ENCODE data around the gene DLX2.
"Not testable (repeated sequence)": the region's sequence is repeated elsewhere in the genome, so short reads cannot be mapped to it uniquely, and the experiment has no call there.

DLX2 gene

DNA sequence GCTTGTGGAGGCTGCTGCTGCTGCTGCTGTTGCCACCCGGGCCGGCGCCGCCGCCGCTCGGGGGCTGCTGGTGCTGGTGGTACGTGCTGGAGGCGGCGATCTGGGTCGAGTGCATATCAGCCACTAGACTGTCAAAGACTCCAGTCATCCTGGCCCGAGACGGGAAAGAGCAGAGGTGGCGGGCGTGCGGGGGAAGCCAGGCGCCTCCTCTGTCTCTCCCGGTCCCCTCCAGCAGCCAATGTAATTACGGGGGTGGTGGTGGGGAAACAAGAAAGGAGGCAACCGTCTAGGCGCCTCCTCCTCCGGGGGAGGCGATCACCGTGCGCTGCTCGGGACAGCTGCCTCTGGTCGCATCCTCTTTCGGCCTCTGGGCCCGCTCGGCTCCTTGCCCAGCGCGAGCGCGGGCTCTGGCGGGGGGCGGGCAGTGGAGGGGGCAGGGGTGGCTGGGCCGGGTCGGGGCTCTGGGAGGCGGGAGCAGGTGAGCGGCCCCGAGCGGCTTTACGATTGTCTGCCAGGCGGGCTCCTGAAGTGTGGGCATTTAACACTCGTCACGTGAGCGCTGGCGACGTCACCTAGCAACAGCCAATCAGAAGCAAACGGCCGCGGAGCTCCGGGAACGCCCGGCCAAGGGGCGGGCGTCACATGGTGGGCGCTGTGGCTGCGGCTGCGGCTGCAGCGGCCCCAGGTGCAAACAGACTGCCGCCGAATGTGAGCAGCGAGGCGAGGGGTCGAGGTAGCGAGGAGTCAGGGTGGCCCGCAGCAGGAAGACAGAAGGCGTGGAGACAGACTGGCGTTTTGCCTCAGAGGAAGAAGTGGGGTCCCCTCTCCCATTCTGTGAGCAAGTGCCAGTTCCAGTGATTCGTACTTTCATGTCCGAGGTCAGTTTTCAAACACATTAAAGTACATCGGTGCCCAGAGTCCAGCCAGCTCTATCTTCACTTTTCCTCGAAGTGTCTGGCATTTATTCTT, at the start of gene DLX2:
Gene DLX2, minus strand, starts transcription at position 510 of the 969 bp plus-strand sequence. Its CDS starts 362 bp downstream, at position 148.
- DNase-seq = peak; percentile 86

DNA sequence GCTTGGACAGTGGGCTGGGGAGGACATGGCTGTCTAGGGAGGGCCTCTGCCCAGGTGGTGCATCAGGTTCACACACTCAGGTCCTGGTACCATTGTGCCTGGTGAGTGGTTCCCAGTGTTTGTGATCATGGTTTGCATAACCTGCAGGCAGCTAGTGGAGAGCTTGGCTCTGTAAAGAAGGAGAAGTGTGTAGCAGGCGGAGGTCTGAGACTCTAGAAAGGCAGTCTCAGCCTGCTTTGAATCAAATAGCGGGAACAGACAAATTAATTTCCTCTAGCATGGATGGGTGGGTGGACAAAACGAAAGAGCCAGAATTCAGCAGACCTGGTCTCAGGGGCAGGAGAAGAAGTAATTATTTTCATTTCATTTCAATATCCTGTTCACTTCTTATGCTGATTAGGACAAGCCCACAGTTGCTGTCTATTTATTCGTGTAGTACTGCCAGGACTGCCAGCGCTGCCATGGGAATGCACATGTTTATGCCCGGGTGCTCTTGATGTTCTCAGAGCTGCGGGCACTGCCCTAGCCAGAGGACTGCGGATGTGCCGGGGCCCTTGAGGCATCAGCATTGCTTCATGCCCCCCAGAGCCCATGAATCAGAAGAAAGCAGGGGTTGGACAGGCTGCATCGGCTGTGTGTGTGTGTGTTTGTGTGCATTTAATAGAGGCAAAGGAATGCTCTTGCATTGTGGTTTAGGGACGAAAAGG, 45.4 kb upstream of the DLX2 start:
- no peak for DNase-seq

DNA sequence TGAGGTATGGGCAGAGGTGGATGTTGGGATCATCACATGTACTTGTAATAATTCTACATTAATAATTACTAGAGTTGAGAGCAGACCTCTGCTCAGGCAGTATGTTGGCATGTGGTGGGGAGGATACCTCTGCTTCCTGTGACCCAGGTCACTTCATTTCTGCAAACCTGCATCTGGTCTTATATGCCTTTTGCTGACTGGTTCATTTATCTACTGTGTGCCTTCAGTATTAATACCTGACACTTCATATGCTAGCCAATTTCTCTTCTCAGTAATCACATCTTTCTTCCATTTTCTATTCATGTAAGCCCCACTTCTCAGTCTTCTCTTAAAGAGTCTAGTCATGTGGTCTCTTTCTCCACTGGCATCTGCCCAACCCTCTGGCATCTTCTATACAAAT, 41.1 kb upstream of the DLX2 start:
- no peak for DNase-seq

DNA sequence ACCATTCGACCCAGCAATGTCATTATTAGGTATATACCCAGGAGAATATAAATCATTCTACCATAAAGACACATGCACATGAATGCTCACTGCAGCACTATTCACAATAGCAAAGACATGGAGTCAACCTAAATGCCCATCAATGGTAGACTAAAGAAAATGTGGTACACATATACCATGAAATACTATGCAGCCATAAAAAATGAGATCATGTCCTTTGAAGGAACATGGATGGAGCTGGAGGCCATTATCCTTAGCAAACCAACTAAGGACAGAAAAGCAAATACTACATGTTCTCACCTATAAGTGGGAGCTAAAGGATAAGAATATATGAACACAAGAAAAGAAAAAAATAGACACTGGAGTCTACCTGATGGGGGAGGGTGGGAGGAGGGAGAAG, 36.0 kb upstream of the DLX2 start:
- DNase-seq = not testable (repeated sequence)

DNA sequence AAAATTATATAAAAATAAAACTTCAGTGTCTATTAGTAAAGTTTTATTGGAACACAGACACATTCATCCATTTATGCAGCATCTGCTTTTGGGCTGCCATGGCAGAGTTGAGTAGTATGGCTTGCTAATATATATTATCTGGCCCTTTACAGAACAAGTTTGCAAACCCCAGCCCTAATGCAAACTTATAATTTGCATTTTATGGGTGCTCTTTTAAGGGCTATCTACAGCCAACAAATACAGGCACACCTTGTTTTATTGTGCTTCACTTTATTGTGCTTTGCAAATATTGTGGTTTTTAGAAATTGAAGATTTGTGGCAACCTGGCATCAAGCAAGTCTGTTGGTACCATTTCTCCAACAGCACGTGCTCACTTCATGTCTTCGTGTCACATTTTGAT, 35.2 kb upstream of the DLX2 start:
- DNase-seq = no peak

DNA sequence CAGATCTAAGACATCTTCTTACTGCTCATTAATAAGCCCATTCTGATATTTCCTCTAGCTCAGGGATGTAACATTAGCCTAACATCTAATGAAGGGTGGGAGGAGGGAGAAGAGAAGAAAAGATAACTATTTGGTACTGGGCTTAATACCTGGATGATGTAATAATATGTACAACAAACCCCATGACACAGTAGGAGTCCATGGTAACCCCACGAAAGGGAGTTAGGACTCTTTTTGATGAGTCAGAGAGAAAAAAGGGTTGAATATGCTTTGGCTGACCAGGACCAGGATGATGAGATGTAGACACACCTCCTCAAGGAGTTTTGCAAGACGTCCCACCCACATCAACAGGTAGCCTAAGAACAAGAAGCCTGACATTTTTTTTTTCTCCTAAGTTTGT, 34.4 kb upstream of the DLX2 start:
- DNase-seq = no peak

DNA sequence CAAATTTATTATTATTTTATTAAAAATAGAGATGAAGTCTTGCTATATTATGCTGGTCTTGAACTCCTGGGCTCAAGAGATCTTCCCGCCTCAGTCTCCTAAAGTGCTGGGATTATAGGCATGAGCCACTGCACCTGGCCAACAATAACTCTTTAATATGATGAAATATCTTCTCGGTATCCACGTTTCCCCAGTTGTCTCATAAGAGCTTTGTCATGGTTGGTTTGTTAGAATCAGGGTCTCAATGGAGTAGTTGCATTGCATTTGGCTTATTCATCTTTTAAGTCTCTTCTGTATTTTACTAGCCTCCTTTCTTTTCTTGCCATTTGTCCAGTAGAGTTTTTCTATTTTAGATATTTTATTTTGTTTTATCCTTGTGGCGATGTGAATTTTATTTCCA, 32.7 kb upstream of the DLX2 start:
- DNase-seq = no peak

DNA sequence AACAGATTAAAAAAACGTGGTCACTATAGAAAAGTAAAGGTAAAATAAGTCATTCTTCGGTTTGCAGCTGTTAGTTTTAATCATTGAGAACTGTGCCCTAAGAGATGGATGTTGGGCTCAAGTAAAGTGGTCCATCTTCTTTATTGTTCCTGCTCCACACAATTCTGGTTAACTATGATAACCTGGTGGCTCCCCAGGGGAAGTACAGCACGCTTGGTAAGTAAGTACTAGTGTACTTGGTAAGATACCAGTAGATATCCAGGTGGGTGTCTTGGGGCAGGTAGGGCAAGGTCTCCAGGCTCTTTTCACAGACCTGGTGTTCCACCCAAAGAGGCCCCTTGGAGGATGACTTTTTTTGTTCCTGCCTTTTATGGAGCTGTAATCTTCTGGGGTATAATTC, 31.6 kb upstream of the DLX2 start:
- no peak for DNase-seq

DNA sequence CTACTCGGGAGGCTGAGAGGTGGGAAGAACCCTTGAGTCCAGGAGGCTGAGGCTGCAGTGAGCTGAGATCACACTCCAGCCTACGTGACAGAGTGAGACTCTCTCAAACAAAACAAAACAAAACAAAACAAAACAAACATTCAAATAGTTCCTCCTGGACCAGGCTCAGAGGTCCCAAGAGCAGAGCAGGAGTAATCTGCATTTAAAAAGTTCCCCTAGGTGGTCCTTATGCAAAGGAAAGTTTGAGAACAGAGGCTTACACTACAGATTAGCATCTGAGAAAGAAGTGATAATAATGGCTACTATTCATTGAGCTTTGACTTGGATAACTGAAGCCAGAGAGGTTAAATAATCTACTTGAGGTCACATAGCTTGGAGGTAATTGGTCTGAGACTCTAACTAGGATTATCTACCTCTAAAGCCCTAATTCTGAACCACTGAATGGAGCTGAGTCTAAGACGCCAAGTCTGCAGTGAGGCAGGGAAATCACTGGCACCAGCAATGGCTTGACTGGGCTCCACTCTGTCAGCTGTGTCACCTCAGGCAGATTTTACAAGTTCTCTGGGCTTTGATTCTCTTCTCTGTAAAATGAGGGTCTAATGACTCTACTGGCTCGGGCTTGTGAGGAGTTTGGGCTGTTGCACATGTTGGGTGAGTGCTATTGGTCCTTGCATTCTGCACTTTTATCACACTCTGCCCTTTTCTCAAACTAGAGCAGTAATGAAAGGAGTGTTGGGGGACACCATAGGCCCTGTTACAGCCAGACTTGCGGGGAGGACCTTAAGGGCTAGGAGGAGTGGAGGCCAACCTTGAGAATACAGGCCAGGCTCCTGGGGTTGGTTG, 29.2 kb upstream of the DLX2 start:
- no peak for DNase-seq

DNA sequence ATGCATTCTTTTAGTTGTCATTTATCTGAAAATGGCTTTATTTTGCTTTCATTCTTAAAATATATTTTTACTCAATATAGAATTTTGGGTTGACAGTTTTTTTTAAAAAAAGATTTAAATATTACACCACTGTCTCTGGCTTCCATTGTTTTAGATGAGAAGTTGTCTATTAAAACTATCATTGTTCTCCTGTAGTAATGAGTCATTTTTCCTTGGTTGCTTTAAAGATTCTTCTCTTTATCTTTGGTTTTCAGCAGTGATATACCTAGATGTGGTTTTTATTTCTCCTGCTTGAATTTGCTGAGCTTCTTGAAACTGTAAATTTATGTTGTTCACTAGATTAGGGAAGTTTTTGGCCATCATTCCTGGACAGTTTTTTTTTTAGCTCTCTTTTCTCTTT, 26.7 kb upstream of the DLX2 start:
- DNase-seq = no peak

DNA sequence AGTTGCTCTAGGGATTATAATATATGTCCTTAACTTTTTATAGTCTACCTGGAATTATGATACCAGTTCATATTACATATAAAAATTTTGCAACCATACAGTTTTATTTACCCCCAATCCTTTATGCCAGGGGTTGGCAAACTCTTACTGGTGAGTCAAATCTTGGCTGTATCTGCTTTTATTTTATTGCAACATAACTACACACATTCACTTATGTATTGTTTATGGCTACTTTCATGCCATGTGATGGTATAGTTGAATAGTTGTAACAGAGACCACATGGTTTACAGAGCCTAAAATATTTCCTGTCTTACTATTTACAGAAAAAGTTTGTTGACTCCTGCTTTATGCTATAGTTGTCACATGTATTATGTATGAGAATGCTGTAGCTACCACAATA, 25.8 kb upstream of the DLX2 start:
- no peak for DNase-seq

DNA sequence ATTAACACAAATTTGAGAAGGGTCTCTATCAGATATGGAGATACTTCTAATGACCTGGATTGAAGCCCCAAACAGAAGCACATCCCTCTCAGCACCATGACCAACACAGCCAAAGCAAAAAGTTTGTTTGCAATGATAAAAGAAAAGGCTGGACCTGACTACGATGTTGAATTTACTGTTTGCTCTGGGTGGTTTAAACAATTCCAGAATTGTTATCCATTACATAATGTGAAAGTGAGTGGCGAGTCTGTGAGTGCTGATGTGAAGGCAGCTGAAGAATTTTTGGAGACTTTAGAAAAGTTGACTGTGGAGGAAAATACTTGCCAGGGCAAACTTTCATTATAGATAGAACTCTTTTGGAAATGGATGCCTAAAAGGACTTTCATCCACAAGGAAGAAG, 17.4 kb upstream of the DLX2 start:
- DNase-seq = no peak

DNA sequence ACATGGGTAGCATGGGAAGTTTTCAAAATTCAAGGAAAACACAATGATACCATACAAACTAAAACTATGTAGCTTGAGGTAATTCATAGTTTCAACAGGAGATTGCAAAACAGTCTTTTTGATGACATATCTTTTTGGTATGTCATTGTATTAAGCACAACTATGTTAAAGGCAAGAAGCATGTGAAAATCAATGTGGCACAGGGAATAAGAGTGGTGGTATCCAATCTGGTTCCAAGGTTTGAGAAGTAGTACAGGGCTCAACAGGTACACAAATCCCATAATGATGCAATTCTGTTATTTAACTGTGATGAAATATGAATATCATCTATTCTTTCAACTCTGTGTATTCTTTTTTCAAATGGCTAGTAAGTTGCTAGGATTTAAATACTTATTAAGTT, 16.4 kb upstream of the DLX2 start:
- no peak for DNase-seq

DNA sequence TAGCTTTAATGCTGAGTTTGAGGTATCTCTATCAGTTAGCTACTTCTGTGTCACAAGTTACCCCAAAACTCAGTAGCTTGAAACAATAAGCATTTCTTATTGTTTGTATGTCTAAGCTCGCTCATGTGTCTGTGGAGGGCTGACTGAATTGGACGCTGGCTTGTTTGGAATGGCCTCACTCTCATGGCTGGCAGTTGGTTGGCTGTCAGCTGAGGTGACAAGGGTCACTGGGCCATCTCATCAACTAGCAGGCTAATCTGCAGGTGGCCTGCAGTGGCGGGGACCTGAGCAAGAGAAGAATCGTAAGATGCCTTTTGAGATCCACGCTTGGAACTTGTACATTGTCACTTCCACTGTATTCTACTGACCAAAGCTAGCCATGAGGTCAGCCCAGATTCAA, 13.4 kb upstream of the DLX2 start:
- DNase-seq = no peak

DNA sequence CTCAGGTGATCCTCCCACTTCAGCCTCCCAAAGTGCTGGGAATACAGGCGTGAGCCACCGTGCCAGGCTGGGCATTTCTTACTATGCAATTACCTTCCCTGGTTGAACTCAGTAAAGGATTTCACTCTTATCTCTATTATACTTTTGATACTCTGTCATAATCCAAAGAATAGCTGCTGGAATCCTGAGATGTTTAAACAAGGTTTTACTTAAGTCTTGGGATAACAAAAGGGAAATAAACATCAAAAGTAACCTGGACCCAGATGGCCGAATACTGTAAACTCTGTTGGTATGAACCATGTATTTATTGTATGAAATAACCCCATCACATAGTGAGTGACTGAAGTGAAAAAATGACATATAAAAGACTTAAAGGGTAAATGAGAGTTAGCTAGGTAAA, 11.9 kb upstream of the DLX2 start:
- DNase-seq = no peak

DNA sequence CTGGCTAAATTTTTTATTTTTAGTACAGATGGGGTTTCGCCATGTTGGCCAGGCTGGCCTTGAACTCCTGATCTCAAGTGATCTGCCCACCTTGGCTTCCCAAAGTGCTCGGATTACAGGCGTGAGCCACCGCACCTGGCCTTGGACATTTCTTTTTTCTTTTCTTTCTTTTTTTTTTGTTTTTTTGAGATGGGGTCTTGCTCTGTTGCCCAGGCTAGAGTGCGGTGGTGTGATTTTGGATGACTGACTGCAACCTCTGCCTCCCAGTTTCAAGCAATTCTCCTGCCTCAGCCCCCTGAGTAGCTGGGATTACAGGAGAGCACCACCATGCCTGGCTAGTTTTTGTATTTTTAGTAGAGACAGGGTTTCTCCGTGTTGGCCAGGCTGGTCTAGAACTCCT, 11.5 kb upstream of the DLX2 start:
- DNase-seq = not testable (repeated sequence)

DNA sequence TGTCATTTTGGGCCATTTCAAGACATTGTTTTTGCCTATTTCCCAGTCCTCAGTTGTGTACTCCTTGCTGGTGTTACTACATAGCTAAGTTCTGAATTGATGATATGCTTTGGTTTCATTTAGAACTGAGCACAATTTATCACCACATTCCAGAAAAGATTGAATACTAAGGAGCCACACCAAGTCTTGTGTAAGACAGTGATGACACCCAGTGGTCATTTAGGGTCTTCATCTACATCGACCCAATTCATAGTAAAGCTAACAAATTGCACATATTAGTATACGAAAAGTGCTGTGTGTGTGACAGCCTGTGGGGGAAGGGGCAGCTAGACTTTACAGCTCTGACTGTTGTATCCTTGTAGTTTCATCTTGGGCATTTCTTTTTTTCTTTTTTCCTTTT, 10.9 kb upstream of the DLX2 start:
- DNase-seq = no peak

DNA sequence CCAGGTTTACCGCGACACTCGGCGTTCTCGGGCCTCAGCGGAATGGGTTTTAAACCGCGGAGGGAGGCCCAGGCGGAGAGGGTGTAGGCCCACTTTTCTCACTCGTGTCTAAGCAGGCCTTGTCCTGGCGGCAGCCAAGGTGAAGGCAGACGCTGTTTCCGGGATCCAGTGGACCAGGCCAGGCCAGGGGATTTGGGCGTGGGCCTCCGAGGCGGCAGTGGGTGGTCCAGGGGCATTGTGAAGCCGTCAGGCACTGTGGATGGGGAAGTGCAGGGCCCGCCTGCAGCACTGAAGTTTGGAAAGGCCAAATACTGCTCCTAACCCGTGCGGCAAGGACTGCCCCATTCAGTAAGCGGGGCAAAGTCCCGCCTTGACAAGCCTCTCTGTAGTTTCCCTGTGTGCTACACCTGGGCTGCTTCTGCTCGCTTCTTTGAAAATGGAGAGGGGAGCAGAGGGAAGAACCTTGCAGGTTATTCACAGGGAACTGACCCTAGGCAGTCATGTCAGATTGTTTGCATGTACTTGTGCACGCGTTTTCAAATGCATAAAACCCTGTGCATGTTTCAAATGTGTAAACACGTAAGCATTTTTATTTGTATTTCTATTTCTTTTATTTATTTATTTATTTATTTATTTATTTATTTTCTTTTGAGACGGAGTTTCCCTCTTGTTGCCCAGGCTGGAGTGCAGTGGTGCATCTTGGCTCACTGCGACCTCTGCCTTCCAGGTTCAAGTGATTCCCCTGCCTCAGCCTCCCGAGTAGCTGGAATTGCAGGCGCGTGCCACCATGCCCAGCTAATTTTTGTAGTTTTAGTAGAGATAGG, 7.5 kb upstream of the DLX2 start:
- DNase-seq = no peak

DNA sequence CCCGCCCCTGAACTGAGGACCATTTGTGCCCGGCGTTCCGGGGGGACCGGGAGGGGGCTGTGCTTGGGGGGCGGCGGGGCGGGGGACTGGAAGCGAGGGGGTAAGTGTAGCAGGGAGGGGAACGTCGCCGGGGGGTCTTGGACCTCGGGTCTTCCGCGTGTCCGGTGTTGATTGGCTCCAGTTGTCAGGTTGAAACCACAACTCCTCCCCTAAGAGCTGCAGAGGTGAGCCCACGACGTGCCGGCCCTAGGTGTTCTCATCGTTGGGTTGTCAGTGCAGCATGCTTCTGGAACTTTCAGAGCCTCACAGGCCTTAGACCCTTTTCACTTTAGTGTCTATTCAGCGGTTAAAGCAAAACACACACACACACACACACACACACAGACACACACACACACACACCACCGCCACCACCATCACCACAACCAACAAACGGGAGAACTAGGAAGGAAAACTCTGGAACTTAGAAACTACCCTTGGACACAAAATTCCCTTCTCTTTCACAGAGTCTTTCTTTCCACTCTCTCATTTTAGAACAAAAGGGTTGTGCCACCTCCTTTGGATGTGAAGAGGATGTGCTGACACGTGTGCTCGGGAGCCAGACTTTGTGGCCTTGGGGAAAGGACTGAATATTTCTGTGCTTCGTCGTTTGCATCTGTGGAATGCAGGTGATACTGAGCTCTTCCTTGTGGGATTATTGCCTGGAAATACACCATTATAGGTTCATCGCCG, 6.7 kb upstream of the DLX2 start:
- no peak for DNase-seq

DNA sequence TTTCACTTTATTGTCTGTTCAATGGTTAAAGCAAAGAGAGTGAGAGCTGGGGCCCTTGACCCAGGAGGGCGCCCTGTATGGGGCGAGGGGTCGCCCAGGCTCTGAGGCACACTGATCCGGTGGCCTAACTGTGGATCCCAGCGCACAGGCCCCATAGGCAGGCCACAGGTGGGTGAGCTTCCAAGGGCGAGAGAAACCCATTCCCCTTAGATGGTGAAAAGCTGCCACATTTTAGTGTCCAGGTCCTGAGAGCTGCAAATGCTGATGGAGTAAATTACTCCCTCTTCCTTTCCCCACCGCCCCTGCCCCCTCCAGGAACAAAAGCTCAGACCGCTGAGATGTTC, 5.9 kb upstream of the DLX2 start:
- DNase-seq = no peak

DNA sequence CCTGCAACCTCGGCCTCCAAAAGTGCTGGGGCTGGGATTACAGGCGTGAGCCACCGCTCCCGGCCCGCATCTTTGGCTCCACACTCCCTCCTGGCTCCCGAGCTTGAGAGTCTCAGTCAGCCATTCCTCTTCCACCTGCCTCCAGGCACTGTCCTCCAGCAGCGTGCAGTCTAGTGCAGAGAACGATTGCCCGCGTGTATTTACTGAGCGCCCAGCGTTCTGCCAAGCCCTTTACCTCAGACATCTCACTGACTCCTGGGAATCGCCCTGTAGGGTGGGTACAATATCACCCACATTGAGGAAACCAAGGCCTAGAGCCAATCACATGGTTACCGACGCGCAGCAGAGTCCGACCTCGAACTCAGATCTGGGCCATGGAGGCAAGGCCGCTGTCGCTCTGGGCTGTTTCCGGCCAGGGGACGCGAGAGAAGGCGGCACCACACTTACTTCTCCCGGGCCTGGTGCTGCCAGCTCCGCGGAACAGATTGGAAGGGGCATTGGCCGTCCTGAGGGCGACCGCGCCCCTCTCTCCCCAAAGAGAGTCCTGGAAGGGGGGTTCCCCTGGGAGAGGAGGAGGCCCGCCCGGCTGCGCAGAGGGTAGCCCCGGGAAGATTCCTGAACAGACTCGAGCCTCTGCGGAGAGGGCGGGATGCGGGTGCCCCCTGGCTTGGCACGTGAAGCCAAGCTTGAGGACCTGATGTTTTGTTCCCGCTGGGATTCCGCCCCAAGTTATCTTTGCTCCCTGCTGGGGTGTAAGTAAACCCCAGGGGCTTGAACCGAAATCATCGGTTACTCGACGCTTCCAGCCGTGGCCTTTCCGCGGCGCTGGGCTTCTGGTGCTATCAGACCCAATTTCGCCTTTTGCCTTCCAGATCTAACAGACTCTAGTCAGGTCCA, 5.2 kb upstream of the DLX2 start:
- no peak for DNase-seq
